DOHH2 (cell line): ENCODE measurements around the gene RABEPK.

Experiments
- H3F3A ChIP-seq: fragments of 200-600 bp; sonication (generic), shearing (Covaris generic); 2 replicates; pipeline ENCODE4 v1.6.0; 2016; ENCODE audit warnings: antibody characterized with exemption, mild to moderate bottlenecking; ENCODE audit not compliant: control insufficient read depth, insufficient read depth
- H3K27ac ChIP-seq: fragments of 200-600 bp; sonication (generic); 2 replicates; pipeline ENCODE4 v1.5.1; 2014; ENCODE audit warnings: low read depth, mild to moderate bottlenecking, low read length, moderate library complexity
- H3K27me3 ChIP-seq: fragments of 200-600 bp; sonication (generic); 2 replicates; pipeline ENCODE4 v1.6.1; 2014; ENCODE audit warnings: mild to moderate bottlenecking, low read length, mixed read lengths; ENCODE audit not compliant: control insufficient read depth
- H3K36me3 ChIP-seq: fragments of 200-600 bp; sonication (generic); 2 replicates; pipeline ENCODE4 v1.6.1; 2014; ENCODE audit warnings: mild to moderate bottlenecking, low read length, moderate library complexity, mixed read lengths; ENCODE audit not compliant: control insufficient read depth
- H3K4me1 ChIP-seq: fragments of 200-600 bp; sonication (generic); 2 replicates; pipeline ENCODE4 v1.6.1; 2014; ENCODE audit warnings: mild to moderate bottlenecking, low read length, mixed read lengths; ENCODE audit not compliant: control insufficient read depth
- H3K4me2 ChIP-seq: fragments of 200-600 bp; sonication (generic); 2 replicates; pipeline ENCODE4 v1.6.0; 2014; ENCODE audit warnings: mild to moderate bottlenecking, low read length, moderate library complexity
- H3K4me3 ChIP-seq: fragments of 200-600 bp; sonication (generic); 2 replicates; pipeline ENCODE4 v1.5.1; 2014; ENCODE audit warnings: mild to moderate bottlenecking, low read length, mixed read lengths
- H3K79me2 ChIP-seq: fragments of 200-600 bp; sonication (generic); 2 replicates; pipeline ENCODE4 v1.6.1; 2014; ENCODE audit warnings: mild to moderate bottlenecking, low read length, mixed read lengths; ENCODE audit not compliant: control insufficient read depth
- H3K9me2 ChIP-seq: fragments of 200-600 bp; sonication (generic); replicated peaks from 2 replicates; pipeline ENCODE4 v1.6.1; 2014; ENCODE audit warnings: mild to moderate bottlenecking, low read length, mixed read lengths; ENCODE audit not compliant: control insufficient read depth
- H3K9me3 ChIP-seq: fragments of 200-600 bp; sonication (generic); 2 replicates; pipeline ENCODE4 v1.6.1; 2014; ENCODE audit warnings: antibody characterized with exemption, low read length, mixed read lengths; ENCODE audit not compliant: control insufficient read depth, insufficient read depth
- H4K20me1 ChIP-seq: fragments of 200-600 bp; sonication (generic); 2 replicates; pipeline ENCODE4 v1.6.0; 2014; ENCODE audit warnings: low read depth, mild to moderate bottlenecking, antibody characterized with exemption, low read length, moderate library complexity; ENCODE audit not compliant: control insufficient read depth, insufficient read depth
- EZH2phosphoT487 ChIP-seq: fragments of 200-600 bp; sonication (generic); IDR thresholded peaks from 2 replicates; pipeline ENCODE4 v1.6.1; 2017; ENCODE audit warnings: borderline replicate concordance, mild to moderate bottlenecking, antibody characterized with exemption, low read length, moderate library complexity, mixed read lengths
- TF ChIP-seq, protein P1 (sequence below): fragments of 200-600 bp; sonication (generic); IDR thresholded peaks from one replicate; pipeline ENCODE4 v1.5.1; 2014; ENCODE audit warnings: antibody characterized with exemption, mild to moderate bottlenecking, low read depth, low read length; ENCODE audit not compliant: poor library complexity, severe bottlenecking

The RABEPK gene

DNA sequence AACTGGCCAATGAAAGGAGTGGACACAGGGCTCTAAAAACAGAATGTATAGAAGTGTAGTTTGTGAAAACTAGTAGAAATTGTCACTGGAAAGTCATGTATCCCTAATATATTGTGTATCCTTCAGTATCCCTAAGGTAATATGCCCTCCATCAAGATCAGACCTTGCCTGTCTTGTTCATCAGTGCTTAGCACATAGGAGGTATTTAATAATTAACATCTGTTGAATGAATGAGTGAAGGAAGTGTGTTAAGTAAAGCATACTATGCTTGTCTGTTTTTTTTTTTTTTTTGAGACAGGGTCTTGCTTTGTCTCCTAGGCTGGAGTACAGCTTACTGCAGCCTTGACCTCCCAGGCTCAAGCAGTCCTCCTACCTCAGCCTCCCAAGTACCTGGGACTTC lies 77.1 kb downstream of the RABEPK start:
- no peak overlapping the region for H3K27ac ChIP-seq
- H3K9me3 ChIP-seq = no peaks in the 10 kb centered on the region
- no peak overlapping the region for H3K4me3 ChIP-seq
- H3K79me2 ChIP-seq = peaks cover 87% of the 10 kb centered on the region
- no peak for TF ChIP-seq EZH2phosphoT487
- TF ChIP-seq, protein P1, sequence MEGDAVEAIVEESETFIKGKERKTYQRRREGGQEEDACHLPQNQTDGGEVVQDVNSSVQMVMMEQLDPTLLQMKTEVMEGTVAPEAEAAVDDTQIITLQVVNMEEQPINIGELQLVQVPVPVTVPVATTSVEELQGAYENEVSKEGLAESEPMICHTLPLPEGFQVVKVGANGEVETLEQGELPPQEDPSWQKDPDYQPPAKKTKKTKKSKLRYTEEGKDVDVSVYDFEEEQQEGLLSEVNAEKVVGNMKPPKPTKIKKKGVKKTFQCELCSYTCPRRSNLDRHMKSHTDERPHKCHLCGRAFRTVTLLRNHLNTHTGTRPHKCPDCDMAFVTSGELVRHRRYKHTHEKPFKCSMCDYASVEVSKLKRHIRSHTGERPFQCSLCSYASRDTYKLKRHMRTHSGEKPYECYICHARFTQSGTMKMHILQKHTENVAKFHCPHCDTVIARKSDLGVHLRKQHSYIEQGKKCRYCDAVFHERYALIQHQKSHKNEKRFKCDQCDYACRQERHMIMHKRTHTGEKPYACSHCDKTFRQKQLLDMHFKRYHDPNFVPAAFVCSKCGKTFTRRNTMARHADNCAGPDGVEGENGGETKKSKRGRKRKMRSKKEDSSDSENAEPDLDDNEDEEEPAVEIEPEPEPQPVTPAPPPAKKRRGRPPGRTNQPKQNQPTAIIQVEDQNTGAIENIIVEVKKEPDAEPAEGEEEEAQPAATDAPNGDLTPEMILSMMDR = no peak
- no peak overlapping the region for H3K4me2 ChIP-seq
- 0 out of 2 replicates have a peak, but pooled peaks cover 4% of the 10 kb centered on the region for H4K20me1 ChIP-seq
- no peaks in the 10 kb centered on the region for H3K27me3 ChIP-seq
- no peaks in the 10 kb centered on the region for H3K9me2 ChIP-seq
- H3K4me1 ChIP-seq = no peaks in the 10 kb centered on the region
- no peaks in the 10 kb centered on the region for H3F3A ChIP-seq
- H3K36me3 ChIP-seq = no peaks in the 10 kb centered on the region

GRCh38 chr9:125280945-125281344 lies 80.6 kb downstream of the RABEPK start:
- Histone ChIP-seq H3F3A (no peaks in the 10 kb centered on the region), H3K4me1 (no peaks in the 10 kb centered on the region), H3K79me2 (peaks cover 83% of the 10 kb centered on the region), H3K9me3 (no peaks in the 10 kb centered on the region), H3K36me3 (no peaks in the 10 kb centered on the region), H3K4me2 (no peak overlapping the region), H4K20me1 (0 out of 2 replicates have a peak, but pooled peaks cover 4% of the 10 kb centered on the region), H3K9me2 (no peaks in the 10 kb centered on the region), H3K27me3 (no peaks in the 10 kb centered on the region), H3K4me3 (no peak overlapping the region), H3K27ac (no peak overlapping the region)
- no peak for TF ChIP-seq EZH2phosphoT487
- TF ChIP-seq, protein P1 = no peak
